CD14-positive monocyte (primary cell): ENCODE data around the gene CSNK1G2. TPM values are rescaled to one million over a fixed set of nuclear protein-coding genes. Genes with fewer than 3 reads are reported as not detected.
A peak's percentile ranks its signal among the peaks of the same experiment; 100 is the strongest.

Experiments used
- DNase-seq, 3 donors: peaks; one replicate each; pipeline ENCODE4 v3.0.0-alpha.2; 2011 to 2022
- H2AFZ ChIP-seq: 2 replicates; pipeline ENCODE4 v1.6.0; 2012; ENCODE audit warnings: mild to moderate bottlenecking, low read depth, low read length, inconsistent platforms; ENCODE audit not compliant: insufficient read depth, poor library complexity, severe bottlenecking
- H3K27ac ChIP-seq, 2 donors: 1 replicate in 1 of 2; 2 replicates in 1 of 2; pipeline ENCODE4 v1.5.1; 2012 to 2013; ENCODE audit warnings: low read length in 2 of 2, control low read depth in 1 of 2, inconsistent platforms in 1 of 2, low read depth in 1 of 2, mild to moderate bottlenecking in 1 of 2
- H3K27me3 ChIP-seq, 2 donors: one replicate each; pipeline versions ENCODE4 v1.6.0 to v1.6.1; 2011 to 2013; ENCODE audit warnings: low read length in 2 of 2; ENCODE audit not compliant: control insufficient read depth in 2 of 2, insufficient read depth in 2 of 2
- H3K36me3 ChIP-seq, 2 donors: replicated peaks in 1 of 2; 1 replicate in 1 of 2; 2 replicates in 1 of 2; pipeline versions ENCODE4 v1.5.1 to v1.6.1; 2012 to 2013; ENCODE audit warnings: low read length in 2 of 2, control low read depth in 1 of 2, inconsistent platforms in 1 of 2, mild to moderate bottlenecking in 1 of 2; ENCODE audit not compliant: insufficient read depth in 2 of 2, control insufficient read depth in 1 of 2
- H3K4me1 ChIP-seq, 2 donors: 1 replicate in 1 of 2; 2 replicates in 1 of 2; pipeline versions ENCODE4 v1.5.1 to v1.6.1; 2012 to 2013; ENCODE audit warnings: low read length in 2 of 2, control low read depth in 1 of 2, inconsistent platforms in 1 of 2, mild to moderate bottlenecking in 1 of 2, moderate library complexity in 1 of 2; ENCODE audit not compliant: insufficient read depth in 2 of 2, control insufficient read depth in 1 of 2
- H3K4me2 ChIP-seq: replicated peaks from 2 replicates; pipeline ENCODE3; 2012; ENCODE audit warnings: low read length, moderate library complexity, mild to moderate bottlenecking; ENCODE audit not compliant: poor library complexity, severe bottlenecking; ENCODE audit errors: extremely low read depth
- H3K4me3 ChIP-seq, 3 experiments: fragments of 200-600 bp in 1 of 3; sonication (generic) in 1 of 3; replicated peaks in 1 of 3; 1 replicate in 2 of 3; 2 replicates in 1 of 3; pipeline ENCODE4 v1.5.1; 2011 to 2013; ENCODE audit warnings: low read length in 3 of 3, mild to moderate bottlenecking in 3 of 3, control low read depth in 2 of 3, low read depth in 2 of 3, inconsistent platforms in 1 of 3, moderate library complexity in 1 of 3
- H3K79me2 ChIP-seq: 2 replicates; pipeline ENCODE4 v1.6.0; 2012; ENCODE audit warnings: mild to moderate bottlenecking, control low read depth, inconsistent platforms, low read length, moderate library complexity; ENCODE audit not compliant: insufficient read depth
- H3K9ac ChIP-seq: 2 replicates; pipeline ENCODE4 v1.6.0; 2017; ENCODE audit warnings: low read length, mild to moderate bottlenecking; ENCODE audit not compliant: insufficient read depth, poor library complexity, severe bottlenecking
- H3K9me3 ChIP-seq, 2 donors: replicated peaks in 1 of 2; 1 replicate in 1 of 2; 2 replicates in 1 of 2; pipeline versions ENCODE4 v1.5.1 to v1.6.1; 2012 to 2013; ENCODE audit warnings: low read length in 2 of 2, control low read depth in 1 of 2; ENCODE audit not compliant: control insufficient read depth in 1 of 2, insufficient read depth in 1 of 2
- H4K20me1 ChIP-seq: 2 replicates; pipeline ENCODE4 v1.6.0; 2012; ENCODE audit warnings: mild to moderate bottlenecking, low read length, control low read depth, moderate library complexity; ENCODE audit not compliant: insufficient read depth
- H3K27ac Mint-ChIP-seq, 7 donors: one replicate each; pipeline ENCODE4 v1.8.0; 2020; ENCODE audit warnings: mild to moderate bottlenecking in 7 of 7, mixed read lengths in 7 of 7, moderate library complexity in 6 of 7, inconsistent platforms in 2 of 7
- H3K27me3 Mint-ChIP-seq, 3 donors: one replicate each; pipeline ENCODE4 v1.8.0; 2021 to 2022; ENCODE audit warnings: low read depth in 3 of 3, mild to moderate bottlenecking in 3 of 3, mixed read lengths in 3 of 3, moderate library complexity in 3 of 3, inconsistent platforms in 1 of 3
- H3K36me3 Mint-ChIP-seq, 2 donors: one replicate each; pipeline ENCODE4 v1.8.0; 2020; ENCODE audit warnings: mixed read lengths in 2 of 2, inconsistent platforms in 1 of 2, mild to moderate bottlenecking in 1 of 2
- H3K4me1 Mint-ChIP-seq: one replicate; pipeline ENCODE4 v1.8.0; 2020; ENCODE audit warnings: mild to moderate bottlenecking, mixed read lengths
- H3K4me3 Mint-ChIP-seq, 2 donors: one replicate each; pipeline ENCODE4 v1.8.0; 2020; ENCODE audit warnings: mild to moderate bottlenecking in 2 of 2, mixed read lengths in 2 of 2, moderate library complexity in 1 of 2
- H3K9me3 Mint-ChIP-seq, 7 donors: one replicate each; pipeline ENCODE4 v1.8.0; 2020 to 2022; ENCODE audit warnings: mixed read lengths in 7 of 7, mild to moderate bottlenecking in 6 of 7, moderate library complexity in 6 of 7, inconsistent platforms in 2 of 7
- CTCF ChIP-seq: fragments of 200-600 bp; IDR thresholded peaks from one replicate; pipeline ENCODE4 v1.8.0; 2022; ENCODE audit warnings: antibody characterized with exemption, mild to moderate bottlenecking
- WGBS: methylation state at CpG from one replicate; pipeline ENCODE4 v1.1.5; 2013; ENCODE audit warnings: missing lambda C conversion rate; ENCODE audit not compliant: insufficient coverage; 5-methylcytosine and 5-hydroxymethylcytosine counted together
- intact Hi-C, 2 donors: fragments of 100-400 bp; cut with micrococcal nuclease; formaldehyde crosslinking; loops; one replicate each; pipeline versions ENCODE4 v1.15.0 to v1.15.1; 2023
- polyA plus RNA-seq, 3 donors: library from polyadenylated mRNA; depleted of rRNA in 1 of 3; unstranded in 2 of 3; stranded (reverse) in 1 of 3; fragments of 300-500 nt in 2 of 3; fragments of >200 nt in 1 of 3; fragmentation: Illumina TruSeq in 2 of 3; gene quantifications; 1 replicate in 2 of 3; 2 replicates in 1 of 3; pipeline ENCODE4 v1.2.3, GENCODE V29; 2012 to 2021

Gene CSNK1G2
- polyA plus RNA-seq, 3 donors, result 10.8 to 215 (median 20.3) TPM

GRCh38 chr19:1905110-1905862 is 35.7 kb upstream of the CSNK1G2 start, which contains the start of the genes ADAT3 and SCAMP4:
Gene ADAT3, plus strand, starts transcription at chr19:1905399. Its CDS starts 6,649 bp downstream, at chr19:1912048.
Gene SCAMP4, plus strand, starts transcription at chr19:1905399. Its CDS starts 9,621 bp downstream, at chr19:1915020.
- Histone ChIP-seq H3K79me2 (peaks cover 43% of the 10 kb centered on the region), H3K36me3 (no peaks in the 10 kb centered on the region), H3K9me3 (no peaks in the 10 kb centered on the region), H4K20me1 (peaks cover 31% of the 10 kb centered on the region), H3K4me3 (peak within 1 kb of the TSS; percentile 45 to 76 (median 73)), H3K9ac (peak within 1 kb of the TSS; percentile 77), H3K4me1 (peaks cover 52 to 72% of the 10 kb centered on the region in 2 donors), H3K27ac (peak within 1 kb of the TSS; percentile 79 to 99), H3K27me3 (no peaks in the 10 kb centered on the region), H2AFZ (peak within 1 kb of the TSS; percentile 66), H3K4me2 (peak within 1 kb of the TSS; percentile 77)
- Mint-ChIP-seq H3K9me3 (no peaks in the 10 kb centered on the region), H3K4me3 (peak within 1 kb of the TSS; percentile 87 to 94), H3K4me1 (peaks cover 58% of the 10 kb centered on the region), H3K27me3 (peaks cover 0 to 2% (median 0%) of the 10 kb centered on the region in 3 donors), H3K36me3 (peaks cover 2 to 10% of the 10 kb centered on the region in 2 donors), H3K27ac (peak within 1 kb of the TSS; percentile 92 to 100 (median 95))
- TF ChIP-seq CTCF, result no peak
- intact Hi-C loops, result loop anchor here in 1 of 2 donors (1.0 kb wide), 1 partner anchor 10 kb away; no protein-coding TSS in a partner anchor
- DNase-seq, result peak; percentile 96 to 97 (median 96)
- under 1% methylated on average over 81 of the region's 92 CpGs for WGBS

DNA sequence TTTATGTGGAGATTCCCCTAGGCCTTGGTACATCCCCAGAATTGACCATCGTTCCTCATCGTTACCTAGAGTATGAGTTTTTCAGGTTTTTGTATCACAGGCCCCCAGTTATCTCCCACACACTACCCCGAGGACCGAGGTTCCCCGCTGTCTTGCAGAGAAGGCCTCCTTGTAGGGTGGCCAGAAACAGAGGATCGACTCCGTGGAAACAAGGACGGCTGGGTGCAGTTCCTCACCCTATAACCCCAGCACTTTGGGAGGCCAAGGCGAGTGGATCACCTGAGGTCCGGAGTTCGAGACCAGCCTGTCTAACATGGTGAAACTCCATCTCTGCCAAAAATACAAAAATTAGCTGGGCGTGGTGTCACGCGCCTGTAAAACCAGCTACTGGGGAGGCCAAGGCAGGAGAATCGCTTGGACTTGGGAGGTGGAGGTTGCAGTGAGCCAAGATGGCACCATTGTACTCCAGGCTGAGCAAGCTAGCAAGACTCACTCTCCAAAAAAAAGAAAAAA is 35.1 kb upstream of the CSNK1G2 start:
- H3K27me3 ChIP-seq, result no peaks in the 10 kb centered on the region
- peaks cover 2 to 12% of the 10 kb centered on the region in 2 donors for H3K36me3 Mint-ChIP-seq
- H3K27ac Mint-ChIP-seq, result peak overlapping the region; percentile 76 to 99 (median 94)
- H3K27ac ChIP-seq, result peak overlapping the region in 1 of 2 donors; percentile 99
- peak overlapping the region; percentile 77 for H3K9ac ChIP-seq
- peak overlapping the region; percentile 87 to 94 for H3K4me3 Mint-ChIP-seq
- no peaks in the 10 kb centered on the region for H3K9me3 ChIP-seq
- peaks cover 56% of the 10 kb centered on the region for H3K4me1 Mint-ChIP-seq
- H3K4me3 ChIP-seq, result peak overlapping the region; percentile 45 to 76 (median 73)
- DNase-seq, result no peak
- intact Hi-C loops, result loop anchor here in 1 of 2 donors (1.0 kb wide), 1 partner anchor 11 kb away; no protein-coding TSS in a partner anchor
- H3K79me2 ChIP-seq, result peaks cover 47% of the 10 kb centered on the region
- H3K36me3 ChIP-seq, result no peaks in the 10 kb centered on the region
- H3K4me2 ChIP-seq, result peak overlapping the region; percentile 77
- H2AFZ ChIP-seq, result no peak overlapping the region
- 67% methylated on average over 6 of the region's 15 CpGs for WGBS
- peaks cover 48 to 65% of the 10 kb centered on the region in 2 donors for H3K4me1 ChIP-seq
- peaks cover 0 to 2% (median 0%) of the 10 kb centered on the region in 3 donors for H3K27me3 Mint-ChIP-seq
- no peaks in the 10 kb centered on the region for H3K9me3 Mint-ChIP-seq
- TF ChIP-seq CTCF, result no peak
- peaks cover 36% of the 10 kb centered on the region for H4K20me1 ChIP-seq
